Fibroblast of mammary gland (primary cell): ENCODE results near the gene MMP13.

Source experiments
- DNase-seq: peaks from one replicate; pipeline ENCODE4 v3.0.0-alpha.2; 2010; ENCODE audit warnings: low read depth
- H3K4me3 ChIP-seq: 2 replicates; pipeline ENCODE4 v1.5.1; 2011; ENCODE audit warnings: low read depth, mild to moderate bottlenecking, low read length, moderate library complexity; ENCODE audit not compliant: control insufficient read depth
- TF ChIP-seq, protein P1 (sequence below): conservative IDR thresholded peaks from 2 replicates; pipeline ENCODE4 v1.5.1; 2011; ENCODE audit warnings: low read depth, low read length, inconsistent platforms; ENCODE audit not compliant: control insufficient read depth, insufficient read depth

MMP13 gene

DNA sequence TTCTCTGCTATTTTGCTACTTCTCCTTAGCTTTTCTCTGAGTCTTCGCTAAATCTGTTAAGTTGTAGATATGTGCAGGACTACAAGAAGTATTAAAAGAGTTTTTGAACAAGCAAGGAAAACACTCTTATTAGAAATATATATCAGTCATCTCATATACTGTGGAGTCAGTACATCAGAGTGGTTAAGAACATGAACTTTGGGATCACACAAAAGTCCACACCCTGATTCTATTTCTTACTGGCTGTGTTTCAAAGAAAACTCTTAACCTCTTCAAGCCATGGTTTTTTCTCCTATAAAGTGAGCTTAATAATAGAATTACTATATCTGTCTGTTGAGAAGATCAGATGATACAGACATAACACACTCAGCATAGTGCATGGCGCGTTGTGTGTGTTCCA lies 29.5 kb downstream of the MMP13 start:
- no peak overlapping the region for H3K4me3 ChIP-seq
- TF ChIP-seq, protein P1, sequence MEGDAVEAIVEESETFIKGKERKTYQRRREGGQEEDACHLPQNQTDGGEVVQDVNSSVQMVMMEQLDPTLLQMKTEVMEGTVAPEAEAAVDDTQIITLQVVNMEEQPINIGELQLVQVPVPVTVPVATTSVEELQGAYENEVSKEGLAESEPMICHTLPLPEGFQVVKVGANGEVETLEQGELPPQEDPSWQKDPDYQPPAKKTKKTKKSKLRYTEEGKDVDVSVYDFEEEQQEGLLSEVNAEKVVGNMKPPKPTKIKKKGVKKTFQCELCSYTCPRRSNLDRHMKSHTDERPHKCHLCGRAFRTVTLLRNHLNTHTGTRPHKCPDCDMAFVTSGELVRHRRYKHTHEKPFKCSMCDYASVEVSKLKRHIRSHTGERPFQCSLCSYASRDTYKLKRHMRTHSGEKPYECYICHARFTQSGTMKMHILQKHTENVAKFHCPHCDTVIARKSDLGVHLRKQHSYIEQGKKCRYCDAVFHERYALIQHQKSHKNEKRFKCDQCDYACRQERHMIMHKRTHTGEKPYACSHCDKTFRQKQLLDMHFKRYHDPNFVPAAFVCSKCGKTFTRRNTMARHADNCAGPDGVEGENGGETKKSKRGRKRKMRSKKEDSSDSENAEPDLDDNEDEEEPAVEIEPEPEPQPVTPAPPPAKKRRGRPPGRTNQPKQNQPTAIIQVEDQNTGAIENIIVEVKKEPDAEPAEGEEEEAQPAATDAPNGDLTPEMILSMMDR: no peak
- DNase-seq: no peak

DNA sequence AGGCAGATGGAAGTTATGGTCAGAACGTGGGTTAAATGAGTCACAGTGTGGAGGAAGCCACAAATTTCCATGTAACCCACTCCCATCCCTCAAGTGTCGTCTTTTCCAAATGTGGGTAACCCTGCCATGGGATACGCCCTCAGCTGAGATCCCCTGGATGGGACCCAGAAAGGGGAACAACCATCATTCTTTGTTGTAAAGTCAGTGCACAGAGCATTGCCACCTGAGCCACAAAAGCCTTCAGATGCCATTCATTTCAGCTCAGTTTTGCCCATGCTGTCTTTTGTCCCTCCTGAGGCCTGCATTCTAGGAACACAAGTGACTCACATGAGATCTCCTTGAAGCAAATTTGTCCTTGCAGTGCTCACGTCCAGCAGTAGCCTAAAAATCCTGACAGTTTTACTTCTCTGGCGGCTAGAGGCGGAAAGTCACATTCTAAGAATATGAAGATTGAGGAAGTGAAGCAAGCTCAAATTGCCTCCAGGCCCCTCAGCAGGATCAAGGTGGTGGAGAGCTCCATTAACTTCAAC lies 30.6 kb downstream of the MMP13 start:
- TF ChIP-seq, protein P1: no peak
- DNase-seq: no peak
- no peak overlapping the region for H3K4me3 ChIP-seq

- TF ChIP-seq, protein P1: no peak
- no peak overlapping the region for H3K4me3 ChIP-seq
- no peak for DNase-seq
These were observed 33.8 kb downstream of the MMP13 start for GRCh38 chr11:102921587-102922220.

DNA sequence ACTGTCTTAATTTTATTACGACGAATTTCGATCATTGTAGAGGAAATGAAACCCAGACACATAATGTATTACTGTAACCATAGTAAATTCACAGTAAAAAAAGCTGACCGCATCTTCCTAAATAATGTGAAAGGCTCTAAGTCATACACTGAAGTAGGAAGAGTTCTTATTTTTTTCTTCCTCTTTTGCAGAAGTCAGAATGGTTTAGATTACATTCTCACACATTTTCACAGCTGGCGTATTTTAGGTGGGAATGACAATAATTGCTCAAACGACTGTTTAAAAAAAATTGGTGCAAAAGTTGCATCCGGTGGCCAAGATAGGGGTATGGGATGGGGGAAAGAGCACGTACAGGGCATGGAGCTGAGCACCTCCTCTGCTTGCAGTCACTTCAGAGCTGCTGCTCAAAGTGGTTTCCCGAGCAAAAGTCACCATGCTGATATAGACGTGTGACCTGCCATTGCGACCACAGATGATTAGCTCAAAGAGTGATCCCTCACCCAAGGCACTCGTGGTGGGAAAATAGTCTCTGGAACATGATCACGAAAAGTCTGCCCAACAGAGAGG lies 35.3 kb downstream of the MMP13 start:
- TF ChIP-seq, protein P1: no peak
- no peak for DNase-seq
- H3K4me3 ChIP-seq: no peak overlapping the region

DNA sequence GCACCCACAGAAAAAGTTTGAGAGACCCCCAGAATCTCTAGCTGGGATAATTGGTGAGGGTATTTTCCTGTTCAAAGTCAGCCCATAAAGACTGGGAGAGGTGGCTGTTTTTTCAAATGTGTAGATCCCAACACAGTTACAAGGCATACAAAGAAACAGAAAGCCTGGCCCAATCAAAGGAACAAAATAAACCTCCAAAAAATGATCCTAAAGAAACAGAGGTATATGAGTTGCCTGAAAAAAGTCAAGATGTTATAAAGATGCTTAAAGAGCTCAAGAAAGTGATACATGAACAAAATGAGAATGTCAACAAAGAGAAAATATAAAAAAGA lies 40.5 kb downstream of the MMP13 start:
- H3K4me3 ChIP-seq: no peak overlapping the region
- TF ChIP-seq, protein P1: no peak
- DNase-seq: no peak

GRCh38 chr11:102914238-102915043 lies 41.1 kb downstream of the MMP13 start:
- TF ChIP-seq, protein P1: peak; percentile 88
- DNase-seq: peak; percentile 61
- no peak overlapping the region for H3K4me3 ChIP-seq
